GM12873 (cell line): Measurements from ENCODE around the gene QSOX2.

Experiments used
- TF ChIP-seq, protein P1 (sequence below): IDR thresholded peaks from 2 replicates; pipeline ENCODE4 v1.5.1; 2012; ENCODE audit warnings: low read depth, mild to moderate bottlenecking, moderate library complexity, low read length, control low read depth; ENCODE audit not compliant: insufficient read depth; ENCODE audit errors: missing control alignments

QSOX2 gene

DNA sequence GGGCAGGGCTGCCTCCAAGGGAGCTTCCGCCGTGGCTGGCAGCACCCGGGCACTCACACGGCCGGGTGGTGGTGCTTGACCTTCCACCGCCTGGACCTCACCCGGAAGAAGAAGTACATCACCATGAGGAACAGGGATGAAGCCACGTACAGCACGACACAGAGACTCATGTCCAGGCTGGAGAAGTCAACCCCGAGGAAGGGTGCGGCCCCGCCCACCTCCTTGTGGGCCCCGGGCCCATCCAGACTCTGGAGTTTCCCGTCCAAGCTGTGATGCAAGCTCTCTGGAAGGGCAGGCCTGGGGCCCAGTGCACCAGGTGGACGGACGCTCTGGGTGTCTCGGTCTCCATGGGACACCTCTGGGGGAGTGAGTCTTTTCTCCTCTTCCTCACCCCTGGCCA is 36.9 kb downstream of the QSOX2 start:
- TF ChIP-seq, protein P1, sequence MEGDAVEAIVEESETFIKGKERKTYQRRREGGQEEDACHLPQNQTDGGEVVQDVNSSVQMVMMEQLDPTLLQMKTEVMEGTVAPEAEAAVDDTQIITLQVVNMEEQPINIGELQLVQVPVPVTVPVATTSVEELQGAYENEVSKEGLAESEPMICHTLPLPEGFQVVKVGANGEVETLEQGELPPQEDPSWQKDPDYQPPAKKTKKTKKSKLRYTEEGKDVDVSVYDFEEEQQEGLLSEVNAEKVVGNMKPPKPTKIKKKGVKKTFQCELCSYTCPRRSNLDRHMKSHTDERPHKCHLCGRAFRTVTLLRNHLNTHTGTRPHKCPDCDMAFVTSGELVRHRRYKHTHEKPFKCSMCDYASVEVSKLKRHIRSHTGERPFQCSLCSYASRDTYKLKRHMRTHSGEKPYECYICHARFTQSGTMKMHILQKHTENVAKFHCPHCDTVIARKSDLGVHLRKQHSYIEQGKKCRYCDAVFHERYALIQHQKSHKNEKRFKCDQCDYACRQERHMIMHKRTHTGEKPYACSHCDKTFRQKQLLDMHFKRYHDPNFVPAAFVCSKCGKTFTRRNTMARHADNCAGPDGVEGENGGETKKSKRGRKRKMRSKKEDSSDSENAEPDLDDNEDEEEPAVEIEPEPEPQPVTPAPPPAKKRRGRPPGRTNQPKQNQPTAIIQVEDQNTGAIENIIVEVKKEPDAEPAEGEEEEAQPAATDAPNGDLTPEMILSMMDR: no peak

DNA sequence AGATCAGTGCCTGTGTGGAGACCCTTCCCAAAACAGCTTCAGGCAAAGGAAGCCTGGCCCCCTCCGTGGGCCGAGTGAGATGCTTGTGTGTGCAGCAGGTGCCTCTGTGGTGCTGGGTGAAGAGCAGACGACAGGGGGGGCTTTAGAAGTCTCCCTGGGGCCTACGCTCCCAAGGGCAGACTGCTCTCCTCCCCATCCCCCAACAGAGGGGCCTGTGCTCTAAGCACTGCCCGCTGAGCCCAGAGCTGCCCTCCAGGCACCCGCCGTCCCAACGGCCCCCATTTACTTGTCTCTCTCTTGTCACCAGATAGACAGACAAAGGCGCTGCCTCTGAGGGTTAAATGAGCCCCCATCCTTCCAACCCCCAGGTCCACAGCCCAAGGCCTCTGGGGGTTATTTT is 38.0 kb downstream of the QSOX2 start:
- TF ChIP-seq, protein P1: no peak

DNA sequence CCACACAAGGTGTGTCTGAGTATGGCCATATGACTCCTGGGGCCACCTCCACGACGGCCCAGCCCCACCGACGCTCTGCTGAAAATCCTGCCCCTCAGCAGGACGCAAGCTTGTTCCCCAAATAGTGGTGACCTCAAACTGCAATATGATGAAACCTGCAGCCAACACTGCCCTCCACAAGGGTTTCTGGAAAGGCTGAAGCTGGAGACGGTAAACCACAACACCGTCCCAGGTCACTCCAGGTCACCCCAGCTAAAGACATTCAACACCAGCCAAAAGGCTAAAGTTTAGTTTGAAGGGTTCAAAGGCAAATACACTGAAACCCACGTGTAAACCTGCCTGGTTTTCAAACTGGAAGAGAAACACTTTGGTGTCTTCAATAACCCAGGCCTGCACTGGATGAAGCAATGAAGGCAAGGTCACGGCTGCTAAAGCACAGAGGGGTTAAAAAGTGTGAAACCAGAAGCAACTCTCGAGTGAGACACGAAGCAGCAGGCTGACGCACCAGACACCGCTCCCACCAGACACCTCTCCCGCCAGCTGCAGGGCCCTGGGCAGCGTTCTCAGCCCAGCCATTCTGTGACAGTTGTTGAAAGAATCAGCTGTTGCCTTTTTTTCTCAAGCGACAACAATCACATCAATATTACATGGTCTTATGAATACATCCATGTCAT is 38.9 kb downstream of the QSOX2 start:
- TF ChIP-seq, protein P1: no peak

GRCh38 chr9:136205707-136205992 is 40.0 kb downstream of the QSOX2 start:
- TF ChIP-seq, protein P1: no peak

DNA sequence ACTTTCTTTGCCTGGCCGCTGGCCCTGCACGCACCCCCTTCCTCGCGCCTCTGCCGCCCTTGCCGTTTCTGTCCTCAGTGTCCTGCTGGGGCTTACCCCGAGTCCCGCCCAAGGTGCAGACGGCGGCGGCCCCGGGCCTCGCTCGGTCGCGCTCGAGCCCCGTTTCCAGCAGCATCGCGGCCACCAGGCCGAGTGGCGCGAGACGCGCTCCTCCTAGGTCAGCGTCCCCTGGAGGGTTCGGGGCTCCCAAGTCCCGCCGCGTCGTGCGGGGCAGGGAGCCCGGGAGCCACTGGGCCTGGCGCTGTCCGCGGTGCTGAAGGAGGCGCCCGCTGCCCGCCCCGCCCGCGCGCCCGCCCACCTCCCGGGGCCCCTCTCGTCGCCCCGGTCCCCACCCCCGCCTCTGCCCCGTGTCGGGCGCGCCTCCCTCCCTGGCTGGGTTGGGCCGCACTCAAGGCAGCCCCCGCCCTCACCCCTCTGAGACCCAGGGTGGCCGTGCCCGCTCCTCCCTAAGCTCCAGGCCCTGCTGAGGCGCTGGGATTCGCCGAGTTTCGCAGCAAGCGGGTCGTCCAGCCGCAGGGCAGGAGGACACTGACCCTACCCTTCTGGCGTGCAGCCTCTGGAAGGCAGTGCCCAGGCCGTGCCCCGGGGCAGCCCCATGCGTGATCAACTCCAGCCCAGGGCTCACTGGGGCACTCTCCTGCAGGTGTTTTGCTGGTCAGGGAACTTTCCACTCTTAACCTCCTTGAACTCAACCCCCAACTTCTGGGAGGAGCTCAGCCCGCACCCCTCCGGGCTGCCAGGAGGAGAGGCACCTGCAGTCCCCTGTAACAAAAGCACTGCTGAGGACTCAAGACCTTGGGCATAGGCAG is 40.5 kb downstream of the QSOX2 start, which contains the start of gene LHX3:
LHX3 (minus strand) TSS at position 291 of the 869 bp plus-strand sequence; CDS start at position 175, 116 bp downstream.
- TF ChIP-seq, protein P1: no peak

DNA sequence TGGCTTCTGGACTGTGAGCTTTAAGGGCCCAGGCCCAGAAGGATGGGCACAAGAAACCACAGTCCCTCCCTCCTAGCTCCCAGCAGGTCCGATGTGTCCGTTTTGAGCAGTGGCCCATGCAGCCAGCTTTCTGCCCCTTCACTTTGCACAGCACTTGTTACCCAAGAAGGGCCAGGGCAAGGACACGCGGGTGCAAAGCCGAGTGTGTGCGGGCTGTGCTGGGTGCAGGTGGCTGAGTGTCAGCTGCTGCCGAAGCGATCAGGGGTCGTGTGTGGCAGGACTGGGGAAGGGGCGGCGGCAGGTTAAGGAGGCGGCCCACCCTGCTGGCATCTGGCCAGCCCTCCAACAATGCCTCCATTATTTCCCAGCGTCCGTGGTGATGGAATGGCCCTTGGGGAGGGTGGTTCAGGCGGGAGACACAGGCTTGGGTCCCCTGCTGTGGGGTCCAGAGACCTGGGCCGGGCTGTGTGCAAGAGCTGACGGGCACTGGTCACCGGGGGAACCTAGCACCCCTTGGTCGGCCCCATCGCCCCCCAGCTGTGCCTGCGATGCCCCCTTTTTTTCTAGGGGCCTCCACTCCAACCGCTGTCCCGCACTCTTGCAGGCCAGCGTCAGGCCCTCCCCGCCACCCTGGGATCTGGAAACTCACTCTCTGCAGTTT is 41.3 kb downstream of the QSOX2 start:
- TF ChIP-seq, protein P1: no peak
